Fibroblast of skin of scalp (primary cell): Measurements from ENCODE around the gene TCF15.
A peak's percentile ranks its signal among the peaks of the same experiment; 100 is the strongest.

ENCODE experiments used
- DNase-seq: peaks from one replicate; pipeline ENCODE4 v3.0.0-alpha.2; 2013

The TCF15 gene

GRCh38 chr20:576156-576555, 34.0 kb downstream of the TCF15 start:
- no peak for DNase-seq

DNA sequence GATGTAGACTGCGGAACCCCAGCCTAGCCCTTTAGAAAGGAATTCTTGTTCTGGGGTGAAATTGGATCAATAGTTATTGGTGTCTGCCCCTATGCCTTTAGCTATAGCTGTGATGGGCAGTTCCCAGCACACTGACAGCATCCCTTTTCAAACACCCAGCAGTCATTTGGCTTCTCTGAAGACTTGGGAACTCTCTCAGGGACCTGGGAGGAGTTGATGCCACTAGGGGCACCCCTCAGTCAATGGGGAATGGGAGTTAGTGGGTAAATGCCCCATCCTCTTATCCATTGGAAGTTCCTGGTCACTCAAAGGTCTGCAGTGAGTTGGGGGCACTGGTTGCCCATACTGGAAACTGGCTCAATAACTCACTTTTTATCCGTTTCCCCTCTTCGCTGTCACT, 34.9 kb downstream of the TCF15 start:
- no peak for DNase-seq

GRCh38 chr20:574297-574942, 35.7 kb downstream of the TCF15 start:
- no peak for DNase-seq

GRCh38 chr20:573414-574296, 36.5 kb downstream of the TCF15 start:
- no peak for DNase-seq

- no peak for DNase-seq
Measured at GRCh38 chr20:572727-573126, 37.4 kb downstream of the TCF15 start.

- peak; percentile 54 for DNase-seq
Measured at GRCh38 chr20:571754-572441, 38.2 kb downstream of the TCF15 start.

GRCh38 chr20:568673-569415, 41.3 kb downstream of the TCF15 start:
- DNase-seq = no peak

DNA sequence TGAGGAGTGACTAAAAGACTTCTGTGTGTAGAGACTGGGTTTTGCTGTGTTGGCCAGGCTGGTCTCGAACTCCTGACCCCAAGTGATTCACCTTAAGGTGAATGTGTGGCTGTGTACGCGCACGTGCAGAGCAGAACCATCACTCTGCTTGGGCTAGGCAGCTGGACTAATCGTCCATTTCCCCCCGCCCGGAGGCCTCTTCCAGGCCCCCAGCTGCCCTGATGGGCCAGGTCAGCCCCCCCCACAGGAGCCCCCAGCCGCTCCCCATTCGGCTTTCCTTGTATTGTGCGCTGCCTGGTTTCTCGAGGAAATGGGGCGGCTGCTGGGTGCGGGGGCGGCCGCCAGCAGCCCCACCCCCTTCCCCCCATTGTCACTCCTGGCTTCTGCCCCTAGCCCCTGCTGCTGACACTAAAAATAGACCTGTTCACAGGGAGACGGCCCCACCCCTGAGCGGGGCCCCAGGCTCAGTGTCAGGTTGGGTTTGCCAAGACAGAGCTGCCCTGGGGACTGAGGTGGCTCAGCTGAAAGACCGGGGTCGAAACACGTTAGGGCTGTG, 41.9 kb downstream of the TCF15 start:
- no peak for DNase-seq

GRCh38 chr20:564192-564591, 45.9 kb downstream of the TCF15 start:
- no peak for DNase-seq

DNA sequence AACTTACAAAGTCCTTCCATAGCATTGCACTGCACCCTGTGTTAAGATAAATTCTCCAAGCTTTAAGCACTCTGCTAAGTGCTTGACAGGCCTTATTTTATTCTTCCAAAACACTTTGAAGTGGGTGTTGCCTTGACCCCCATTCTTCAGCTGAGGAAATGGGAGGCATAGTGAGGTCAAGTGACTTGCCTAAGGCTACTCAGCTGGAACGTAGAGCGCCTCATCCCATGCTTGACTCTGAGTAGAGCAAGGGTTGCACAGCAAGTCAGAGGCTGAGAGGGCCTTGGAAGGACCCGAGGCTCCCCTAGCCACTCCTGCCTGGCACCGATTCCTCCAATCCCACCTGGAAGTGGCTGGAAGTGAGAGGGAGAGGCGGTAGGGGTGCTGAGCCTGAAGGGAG, 46.9 kb downstream of the TCF15 start:
- DNase-seq = no peak

- no peak for DNase-seq
Measured at GRCh38 chr20:562232-562897, 47.7 kb downstream of the TCF15 start.

GRCh38 chr20:561437-562231, 48.5 kb downstream of the TCF15 start:
- peak; percentile 69 for DNase-seq

- no peak for DNase-seq
Measured at GRCh38 chr20:560680-561079, 49.4 kb downstream of the TCF15 start.

DNA sequence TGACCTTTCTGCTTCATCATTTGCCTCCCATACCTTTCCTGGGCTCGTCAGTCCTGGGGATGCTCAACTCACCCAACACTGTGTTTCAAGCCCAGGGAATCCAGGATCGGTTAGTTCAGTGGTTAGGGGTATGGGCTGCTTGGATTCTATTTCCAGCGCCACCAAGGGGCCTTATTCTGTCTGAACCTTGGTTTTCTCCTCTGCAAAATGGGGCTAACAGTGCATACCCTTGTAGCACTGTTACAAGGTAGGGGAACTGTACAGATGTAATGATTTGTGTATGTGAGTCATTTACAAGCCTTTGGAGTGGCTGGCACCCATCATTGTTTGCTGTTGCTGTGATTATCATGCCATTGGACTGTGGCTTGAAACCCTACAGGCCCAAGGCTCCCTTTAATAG, 52.0 kb downstream of the TCF15 start:
- no peak for DNase-seq

GRCh38 chr20:556984-557383, 53.1 kb downstream of the TCF15 start:
- DNase-seq = no peak

GRCh38 chr20:555976-556385, 54.1 kb downstream of the TCF15 start:
- DNase-seq = no peak
